K562 (cell line): ENCODE measurements around the gene TXLNB. TPM values are rescaled to one million over a fixed set of nuclear protein-coding genes. Genes with fewer than 3 reads are reported as not detected.

ENCODE experiments used
- ATAC-seq: fragments of 200-7000 bp; cut with Tn5 transposase; 3 replicates; pipeline ENCODE4 v1.9.1; 2020; ENCODE audit warnings: moderate library complexity
- BruUV-seq: library from RNA; stranded (reverse); fragments of 400-500 nt; replicated peaks from 2 replicates; lab custom pipeline; 2021; lab: Mats Ljungman, UMichigan
- CTCF ChIA-PET: fragments of 300-600 bp; formaldehyde crosslinking; extraction: SDS; loops from one replicate; lab custom pipeline; 2021; ENCODE audit warnings: low intra/inter-chr PET ratio; lab: Yijun Ruan, JAX
- POLR2A ChIA-PET: fragments of 300-600, 350-650 bp; sonication (Branson Sonifier 250); formaldehyde crosslinking; extraction: SDS; loops from one replicate; lab custom pipeline; 2021; ENCODE audit warnings: antibody characterized with exemption, inconsistent platforms; lab: Yijun Ruan, JAX
- DNase-seq, 4 experiments: peaks; one replicate each; pipeline versions ENCODE4 v3.0.0 to v3.0.0-alpha.2; 2011 to 2018; ENCODE audit warnings: low spot score in 3 of 4, mixed read lengths in 3 of 4; ENCODE audit errors: extremely low read depth in 1 of 4
- FAIRE-seq: peaks from 2 replicates; lab custom pipeline; 2011; peaks lifted over from hg19 to GRCh38; lab: Jason Lieb, UNC
- H2AFZ ChIP-seq: 2 replicates; pipeline ENCODE4 v1.6.0; 2011; ENCODE audit warnings: low read depth, low read length, control low read depth, inconsistent platforms
- H3K27ac ChIP-seq: fragments of 200-600 bp; 3 replicates; pipeline ENCODE4 v1.8.0; 2011; ENCODE audit warnings: low read depth, mild to moderate bottlenecking, control low read depth, inconsistent platforms, low read length, moderate library complexity, mixed read lengths; ENCODE audit errors: extremely low read depth
- H3K27me3 ChIP-seq, 2 experiments: fragments of 300-600 bp in 1 of 2; 2 replicates in 1 of 2; 3 replicates in 1 of 2; pipeline versions ENCODE4 v1.6.0 to v1.8.0; 2011; ENCODE audit warnings: inconsistent platforms in 2 of 2, low read length in 2 of 2, mild to moderate bottlenecking in 1 of 2, mixed read lengths in 1 of 2, moderate library complexity in 1 of 2; ENCODE audit not compliant: control insufficient read depth in 2 of 2, insufficient read depth in 2 of 2
- H3K36me3 ChIP-seq: fragments of 300-600 bp; 3 replicates; pipeline ENCODE4 v1.8.0; 2011; ENCODE audit warnings: mild to moderate bottlenecking, low read length, inconsistent platforms; ENCODE audit not compliant: control insufficient read depth, insufficient read depth
- H3K4me1 ChIP-seq, 2 experiments: fragments of 200-600 bp in 1 of 2; replicated peaks in 1 of 2; 2 replicates in 1 of 2; 3 replicates in 1 of 2; pipeline versions ENCODE4 v1.5.1 to v1.8.0; 2011; ENCODE audit warnings: inconsistent platforms in 2 of 2, low read length in 2 of 2, mild to moderate bottlenecking in 1 of 2, mixed read lengths in 1 of 2, moderate library complexity in 1 of 2; ENCODE audit not compliant: control insufficient read depth in 2 of 2, insufficient read depth in 2 of 2
- H3K4me2 ChIP-seq: 2 replicates; pipeline ENCODE4 v1.6.1; 2011; ENCODE audit warnings: low read length, control low read depth, inconsistent platforms, mixed read lengths; ENCODE audit not compliant: insufficient read depth
- H3K4me3 ChIP-seq: fragments of 200-600 bp; sonication (generic), shearing (Covaris generic); 2 replicates; pipeline ENCODE4 v1.5.1; 2016; ENCODE audit warnings: control low read depth, inconsistent platforms
- H3K79me2 ChIP-seq: fragments of 200-600 bp; 3 replicates; pipeline ENCODE4 v1.8.0; 2011; ENCODE audit warnings: low read length, inconsistent platforms; ENCODE audit not compliant: control insufficient read depth, insufficient read depth
- H3K9ac ChIP-seq, 2 experiments: 2 replicates each; pipeline versions ENCODE4 v1.6.0 to v1.6.1; 2011; ENCODE audit warnings: low read depth in 2 of 2, low read length in 2 of 2, control low read depth in 1 of 2, inconsistent platforms in 1 of 2, mild to moderate bottlenecking in 1 of 2, mixed read lengths in 1 of 2; ENCODE audit not compliant: insufficient read depth in 1 of 2
- H3K9me1 ChIP-seq: one replicate; pipeline ENCODE4 v1.6.0; 2011; ENCODE audit warnings: inconsistent platforms, mild to moderate bottlenecking, low read length, moderate library complexity; ENCODE audit not compliant: control insufficient read depth, insufficient read depth
- H3K9me3 ChIP-seq: replicated peaks from 2 replicates; pipeline ENCODE4 v1.5.1; 2011; ENCODE audit warnings: low read depth, low read length, inconsistent platforms; ENCODE audit not compliant: control insufficient read depth, insufficient read depth
- H4K20me1 ChIP-seq: replicated peaks from 2 replicates; pipeline ENCODE4 v1.6.1; 2011; ENCODE audit warnings: low read length, inconsistent platforms, mixed read lengths; ENCODE audit not compliant: control insufficient read depth, insufficient read depth
- ATF4 ChIP-seq: fragments of 450-650 bp; formaldehyde crosslinking; IDR thresholded peaks from 2 replicates; pipeline ENCODE4 v1.4.0; 2022; ENCODE audit warnings: mild to moderate bottlenecking, moderate library complexity
- EP400 ChIP-seq: fragments of 450-650 bp; IDR thresholded peaks from 2 replicates; pipeline ENCODE4 v1.6.1; 2017; ENCODE audit warnings: antibody characterized with exemption, mild to moderate bottlenecking, moderate library complexity
- FOXP4 ChIP-seq: sonication (generic); formaldehyde crosslinking; IDR thresholded peaks from 2 replicates; pipeline ENCODE4 v1.8.0; 2022; ENCODE audit warnings: mild to moderate bottlenecking, missing genetic modification reagents, borderline replicate concordance
- NR2C1 ChIP-seq, 2 experiments: fragments of 450-650 bp; IDR thresholded peaks; 2 replicates each; pipeline ENCODE4 v1.6.1; 2017; ENCODE audit warnings: mild to moderate bottlenecking in 2 of 2, antibody characterized with exemption in 1 of 2, inconsistent platforms in 1 of 2, missing compliant biosample characterization in 1 of 2, missing genetic modification characterization in 1 of 2
- NR2F6 ChIP-seq: fragments of 450-650 bp; formaldehyde crosslinking; IDR thresholded peaks from 2 replicates; pipeline ENCODE4 v1.4.0; 2020; ENCODE audit warnings: mild to moderate bottlenecking
- PHB2 ChIP-seq: fragments of 450-650 bp; IDR thresholded peaks from 2 replicates; pipeline ENCODE4 v1.6.1; 2017; ENCODE audit warnings: low read depth
- SREBF2 ChIP-seq: sonication (generic); formaldehyde crosslinking; IDR thresholded peaks from 2 replicates; pipeline ENCODE4 v1.4.0; 2020; ENCODE audit warnings: mild to moderate bottlenecking, missing genetic modification reagents
- ZEB2 ChIP-seq: fragments of 450-650 bp; IDR thresholded peaks from 2 replicates; pipeline ENCODE4 v1.6.1; 2016
- ZNF134 ChIP-seq: fragments of 250-450 bp; sonication (Bioruptor Pico); conservative IDR thresholded peaks from 2 replicates; pipeline ENCODE4 v1.4.0; 2020
- ZNF592 ChIP-seq: fragments of 450-650 bp; IDR thresholded peaks from 2 replicates; pipeline ENCODE4 v1.6.1; 2017; ENCODE audit warnings: antibody characterized with exemption, mild to moderate bottlenecking
- ZNF79 ChIP-seq: fragments of 250-450 bp; sonication (Bioruptor Pico); IDR thresholded peaks from 2 replicates; pipeline ENCODE4 v1.4.0; 2020; ENCODE audit warnings: low read depth, mild to moderate bottlenecking, moderate library complexity
- WGBS: fragments of 100-300 bp; shearing (Covaris generic); methylation state at CpG from one replicate; pipeline ENCODE4 v1.1.6; 2016; ENCODE audit warnings: low coverage, mixed read lengths; ENCODE audit not compliant: insufficient coverage; ENCODE audit errors: missing lambda C conversion rate; 5-methylcytosine and 5-hydroxymethylcytosine counted together
- in situ Hi-C: fragments of 300-500 bp; cut with MboI; formaldehyde crosslinking; loops from 4 replicates; pipeline ENCODE4 v1.15.0; 2018; ENCODE audit warnings: inconsistent platforms, mixed read lengths
- intact Hi-C: fragments of 100-400 bp; cut with micrococcal nuclease; formaldehyde crosslinking; loops from 2 replicates; pipeline ENCODE4 v1.14.2; 2022
- polyA plus RNA-seq, 8 experiments: library from polyadenylated mRNA; depleted of rRNA in 4 of 8; stranded (reverse) in 5 of 8; unstranded in 3 of 8; fragments of >200 nt; fragmentation: Nextera tagmentation in 2 of 8; fragmentation: Illumina TruSeq in 1 of 8; extraction: Ambion mirVana in 2 of 8; extraction: Trizol in 1 of 8; gene quantifications; 2 replicates each; pipeline versions ENCODE4 v1.2.1 to v1.2.3, GENCODE V29; 2011 to 2014; ENCODE audit warnings: inconsistent platforms in 1 of 8, missing spikeins in 1 of 8
- total RNA-seq, 7 experiments: library from RNA; depleted of rRNA in 6 of 7; stranded (reverse); fragments of >200 nt in 6 of 7; fragmentation: Illumina TruSeq in 2 of 7; extraction: Trizol in 2 of 7; gene quantifications; 2 replicates each; pipeline versions ENCODE4 v1.2.1 to v1.2.3, GENCODE V29; 2011 to 2021; ENCODE audit warnings: low replicate concordance in 1 of 7

The TXLNB gene
- total and polyA plus RNA-seq, 9 of the 15 experiments (the other 6 are each of a cell fraction or from before 2014, with no cell fraction given): not detected

GRCh38 chr6:139194740-139195139 lies 97.1 kb downstream of the TXLNB start:
- no peak for FAIRE-seq

More at GRCh38 chr6:139194740-139195139, 97.1 kb downstream of the TXLNB start:
- ATAC-seq (no peak), DNase-seq (no peak)
- Histone ChIP-seq H3K4me2 (no peak overlapping the region), H3K36me3 (no peaks in the 10 kb centered on the region), H3K27ac (no peak overlapping the region), H3K9me3 (no peaks in the 10 kb centered on the region), H3K27me3 (0 out of 5 replicates have a peak, but pooled peaks cover 0 to 2% of the 10 kb centered on the region in 2 experiments), H3K79me2 (no peaks in the 10 kb centered on the region), H2AFZ (no peak overlapping the region), H3K9me1 (no peaks in the 10 kb centered on the region), H4K20me1 (no peaks in the 10 kb centered on the region), H3K4me1 (no peaks in the 10 kb centered on the region), H3K9ac (no peak overlapping the region), H3K4me3 (no peak overlapping the region)
- TF ChIP-seq NR2F6 (CRISPR knock-in tag): no peak
- no peak for TF ChIP-seq ATF4 (CRISPR knock-in tag)
- TF ChIP-seq ZNF592: no peak
- no peak for TF ChIP-seq ZNF134
- TF ChIP-seq FOXP4 (CRISPR knock-in tag): no peak
- no peak for TF ChIP-seq NR2C1 (IDR thresholded peaks at IDR 0.05)
- TF ChIP-seq NR2C1 (tag; IDR thresholded peaks at IDR 0.05): no peak
- TF ChIP-seq ZEB2: no peak
- no peak for TF ChIP-seq EP400
- no peak for TF ChIP-seq SREBF2 (CRISPR knock-in tag)
- no peak for TF ChIP-seq ZNF79 (CRISPR knock-in tag)
- TF ChIP-seq PHB2: no peak
- 0% methylated on average over 3 of the region's 3 CpGs for WGBS
- CTCF ChIA-PET: no interaction called here
- in situ Hi-C loops: no loop called here
- intact Hi-C loops: no loop called here
- no TSS peak for BruUV-seq
- POLR2A ChIA-PET: no interaction called here
